Tibial nerve (tissue), 4 donors: ENCODE data around the gene ASTN2.

Source experiments
- EP300 ChIP-seq, 2 donors: sonication (generic); formaldehyde crosslinking; IDR thresholded peaks; one replicate each; pipeline ENCODE4 v1.6.1; 2017; ENCODE audit warnings: antibody characterized with exemption in 2 of 2, mild to moderate bottlenecking in 1 of 2
- POLR2A ChIP-seq, 2 donors: fragments of 450-650 bp; IDR thresholded peaks; one replicate each; pipeline ENCODE4 v1.6.1; 2017; ENCODE audit warnings: antibody characterized with exemption in 2 of 2, mild to moderate bottlenecking in 2 of 2, moderate library complexity in 2 of 2
- TF ChIP-seq, protein P1 (sequence below), 5 experiments: fragments of 200-600 bp in 3 of 5; fragments of 450-650 bp in 2 of 5; sonication (generic) in 3 of 5; IDR thresholded peaks; one replicate each; pipeline ENCODE4 v1.5.1; 2016 to 2019; ENCODE audit warnings: antibody characterized with exemption in 5 of 5, mild to moderate bottlenecking in 3 of 5, moderate library complexity in 2 of 5

DNA sequence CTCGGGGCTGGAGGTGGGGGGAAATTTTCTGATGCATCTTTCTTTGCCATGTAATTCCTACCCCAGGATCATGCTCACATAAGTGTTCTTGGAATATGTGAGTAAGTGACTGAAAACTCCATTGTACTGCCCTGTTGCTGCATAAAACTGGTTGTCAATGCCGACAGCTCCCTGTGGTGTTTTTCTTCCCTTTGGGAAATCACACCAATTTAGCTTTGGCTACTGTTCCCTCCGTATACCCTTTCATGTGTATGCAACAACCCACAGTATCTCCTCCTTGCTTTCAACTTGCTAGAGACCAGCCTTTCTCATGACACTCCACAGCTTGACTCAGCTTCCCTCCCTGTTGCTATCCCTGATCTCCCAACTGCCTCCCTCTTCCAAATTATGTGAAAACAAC lies 487.1 kb downstream of the ASTN2 start:
- TF ChIP-seq POLR2A (IDR thresholded peaks at IDR 0.05), result no peak
- TF ChIP-seq, protein P1, sequence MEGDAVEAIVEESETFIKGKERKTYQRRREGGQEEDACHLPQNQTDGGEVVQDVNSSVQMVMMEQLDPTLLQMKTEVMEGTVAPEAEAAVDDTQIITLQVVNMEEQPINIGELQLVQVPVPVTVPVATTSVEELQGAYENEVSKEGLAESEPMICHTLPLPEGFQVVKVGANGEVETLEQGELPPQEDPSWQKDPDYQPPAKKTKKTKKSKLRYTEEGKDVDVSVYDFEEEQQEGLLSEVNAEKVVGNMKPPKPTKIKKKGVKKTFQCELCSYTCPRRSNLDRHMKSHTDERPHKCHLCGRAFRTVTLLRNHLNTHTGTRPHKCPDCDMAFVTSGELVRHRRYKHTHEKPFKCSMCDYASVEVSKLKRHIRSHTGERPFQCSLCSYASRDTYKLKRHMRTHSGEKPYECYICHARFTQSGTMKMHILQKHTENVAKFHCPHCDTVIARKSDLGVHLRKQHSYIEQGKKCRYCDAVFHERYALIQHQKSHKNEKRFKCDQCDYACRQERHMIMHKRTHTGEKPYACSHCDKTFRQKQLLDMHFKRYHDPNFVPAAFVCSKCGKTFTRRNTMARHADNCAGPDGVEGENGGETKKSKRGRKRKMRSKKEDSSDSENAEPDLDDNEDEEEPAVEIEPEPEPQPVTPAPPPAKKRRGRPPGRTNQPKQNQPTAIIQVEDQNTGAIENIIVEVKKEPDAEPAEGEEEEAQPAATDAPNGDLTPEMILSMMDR (IDR thresholded peaks at IDR 0.05), result no peak
- TF ChIP-seq EP300 (IDR thresholded peaks at IDR 0.05), result no peak
